Myocyte (in vitro differentiated cells): ENCODE data around the gene NFIB. TPM values are rescaled to one million over a fixed set of nuclear protein-coding genes. Genes with fewer than 3 reads are reported as not detected.

Source experiments
- DNase-seq: peaks from one replicate; pipeline ENCODE4 v3.0.0-alpha.2; 2012; ENCODE audit warnings: low read depth
- total RNA-seq: library from RNA; depleted of rRNA; stranded (reverse); fragments of >200 nt; gene quantifications from 2 replicates; pipeline ENCODE4 v1.2.3, GENCODE V29; 2014

NFIB gene
- total RNA-seq, 1 donor from 2014 or later = 9.1 TPM

- DNase-seq = no peak
Measured at GRCh38 chr9:14307989-14308852, 5.7 kb downstream of the NFIB start.

DNA sequence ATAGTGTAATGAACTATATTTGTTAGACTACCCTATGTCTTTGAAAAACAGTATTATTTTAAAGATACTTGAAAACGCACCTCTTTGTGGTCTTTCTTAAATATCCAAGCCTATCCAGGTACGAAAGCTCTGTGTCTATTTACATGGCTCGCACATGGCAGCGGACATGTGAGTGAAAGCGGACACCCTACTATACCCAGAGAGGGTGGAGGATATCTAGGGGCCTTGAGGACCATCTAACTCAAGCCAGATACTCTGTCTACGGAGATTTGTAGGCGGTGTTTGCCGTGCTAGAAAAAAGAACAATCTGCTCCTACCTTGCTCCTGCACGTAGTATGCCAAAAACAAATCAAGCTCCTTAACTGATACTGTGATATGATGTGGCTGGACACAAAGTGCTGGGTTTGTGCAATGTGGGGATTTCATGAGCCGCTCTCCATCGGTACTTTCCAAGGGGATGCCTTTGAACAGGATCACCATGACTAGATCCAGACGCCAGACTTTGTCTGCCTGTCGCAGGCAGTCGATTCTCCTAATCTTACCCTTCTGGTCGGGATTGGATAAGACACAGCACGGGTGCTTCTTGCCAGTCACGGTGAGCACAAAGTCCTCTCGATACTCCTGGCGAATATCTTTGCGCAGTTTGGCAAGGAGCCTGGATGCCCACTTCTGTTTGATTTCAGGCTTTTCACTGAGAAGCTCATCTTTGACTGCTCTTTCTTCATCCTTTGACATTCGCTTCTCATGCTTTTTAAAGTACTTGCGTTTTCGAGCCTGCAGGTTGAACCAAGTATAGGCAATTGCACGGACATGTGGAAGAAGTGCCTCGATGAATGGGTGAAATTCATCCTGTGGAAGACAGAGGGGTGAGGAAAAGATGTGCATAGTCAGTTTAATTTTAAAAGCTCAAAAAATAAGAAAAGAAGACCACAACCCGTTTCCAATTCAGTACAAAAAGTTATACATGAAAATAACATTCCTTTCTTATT is 7.0 kb downstream of the NFIB start:
- DNase-seq = no peak

DNA sequence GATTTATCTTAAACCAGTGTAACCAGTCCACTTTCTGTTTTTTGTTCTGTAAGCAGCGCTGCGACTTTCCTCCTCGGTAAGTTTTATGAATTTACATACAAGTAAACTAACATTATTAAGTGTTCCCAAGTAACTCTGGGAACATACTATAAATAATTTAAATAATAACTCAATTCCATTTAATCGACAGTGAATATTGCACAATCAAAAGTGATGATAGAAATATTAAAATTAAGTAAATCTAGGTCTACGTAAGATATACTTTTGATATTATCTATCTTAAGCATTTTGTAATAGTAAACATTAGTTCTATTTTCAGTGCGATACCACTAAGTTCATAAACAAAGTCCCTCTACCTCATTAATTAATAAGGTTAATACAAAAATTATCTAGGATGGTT is 7.8 kb downstream of the NFIB start:
- no peak for DNase-seq

DNA sequence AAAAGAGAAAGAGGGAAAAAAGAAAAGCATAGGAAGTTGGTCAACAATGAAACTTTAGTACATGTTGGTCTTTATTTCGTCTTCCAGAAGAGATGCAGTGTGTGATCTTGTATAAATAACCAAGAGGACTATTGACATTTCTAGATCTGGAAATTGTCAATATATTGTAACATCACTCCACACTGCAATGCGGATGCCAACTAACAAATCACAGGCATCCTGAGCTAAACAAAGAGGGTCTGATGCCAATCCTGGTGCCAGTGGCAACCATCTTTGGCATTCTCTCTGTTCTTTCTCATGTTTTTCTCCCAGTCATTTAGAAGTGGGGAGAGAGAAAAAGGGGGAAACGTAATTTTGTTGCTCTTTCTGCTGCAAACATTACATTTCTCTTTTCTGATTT is 9.7 kb downstream of the NFIB start:
- no peak for DNase-seq

DNA sequence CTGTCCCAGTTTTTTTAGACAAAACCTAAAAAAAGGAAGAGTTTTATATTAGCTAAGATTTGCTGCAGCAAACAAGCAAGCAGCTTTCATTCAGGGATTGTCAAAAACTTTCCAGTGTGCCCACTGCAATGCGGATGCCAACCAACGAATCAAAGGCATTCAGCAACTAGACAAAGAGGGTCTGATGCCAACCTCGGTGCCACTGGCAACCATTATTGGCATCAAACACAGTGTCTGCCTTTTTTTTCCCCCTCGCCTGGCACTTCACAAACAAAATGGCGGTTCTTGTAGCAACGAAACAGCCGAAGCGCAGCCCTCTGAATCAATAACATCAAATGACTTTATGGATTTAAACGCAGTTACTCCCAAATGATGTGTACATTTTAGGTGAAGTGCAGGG is 10.4 kb downstream of the NFIB start:
- DNase-seq = no peak

GRCh38 chr9:14303100-14303499 is 10.8 kb downstream of the NFIB start:
- DNase-seq = no peak

- DNase-seq = no peak
Measured at GRCh38 chr9:14302405-14302804, 11.5 kb downstream of the NFIB start.

GRCh38 chr9:14301583-14302021 is 12.3 kb downstream of the NFIB start:
- DNase-seq = peak; percentile 9

GRCh38 chr9:14301006-14301405 is 12.9 kb downstream of the NFIB start:
- no peak for DNase-seq

DNA sequence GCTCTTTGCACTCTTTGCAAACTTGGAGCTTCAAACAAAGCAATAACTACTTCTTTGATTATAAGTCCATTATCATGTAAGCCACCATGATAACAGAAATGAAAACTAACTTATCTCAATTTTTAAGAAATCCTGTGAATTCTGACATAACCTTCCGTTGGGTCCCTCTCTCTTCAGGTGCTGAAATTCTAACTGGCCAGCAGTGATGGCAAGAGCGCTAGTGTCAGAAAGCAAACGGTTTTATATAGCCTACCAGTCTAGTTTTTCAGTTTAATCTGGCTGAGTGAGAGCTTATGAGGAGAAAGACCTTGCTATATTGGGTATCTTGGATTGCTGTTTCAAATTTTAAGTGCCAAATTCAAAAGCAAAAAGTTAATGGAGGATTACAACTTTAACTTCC is 13.4 kb downstream of the NFIB start:
- no peak for DNase-seq

DNA sequence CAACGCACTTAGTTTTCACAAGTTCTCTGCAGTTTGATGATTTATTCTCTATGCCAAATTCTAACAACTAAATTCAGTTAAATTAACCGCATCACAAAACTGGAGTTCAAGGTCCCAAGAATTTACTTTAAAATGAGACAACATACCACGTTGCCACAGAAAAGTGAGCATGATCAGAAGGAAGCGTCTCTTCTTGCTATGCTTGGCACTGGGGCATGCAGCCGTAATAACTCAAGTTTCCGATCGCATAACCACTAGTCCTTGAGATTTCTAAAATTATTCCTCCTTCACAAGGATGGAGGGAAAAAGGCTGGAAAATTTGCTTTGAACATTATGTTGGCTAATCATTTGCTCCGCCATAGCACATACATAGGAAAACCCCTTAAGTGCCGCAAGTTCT is 13.9 kb downstream of the NFIB start:
- DNase-seq = no peak

- DNase-seq = no peak
Measured at GRCh38 chr9:14298601-14299022, 15.3 kb downstream of the NFIB start.

- DNase-seq = no peak
Measured at GRCh38 chr9:14296495-14297113, 17.3 kb downstream of the NFIB start.

DNA sequence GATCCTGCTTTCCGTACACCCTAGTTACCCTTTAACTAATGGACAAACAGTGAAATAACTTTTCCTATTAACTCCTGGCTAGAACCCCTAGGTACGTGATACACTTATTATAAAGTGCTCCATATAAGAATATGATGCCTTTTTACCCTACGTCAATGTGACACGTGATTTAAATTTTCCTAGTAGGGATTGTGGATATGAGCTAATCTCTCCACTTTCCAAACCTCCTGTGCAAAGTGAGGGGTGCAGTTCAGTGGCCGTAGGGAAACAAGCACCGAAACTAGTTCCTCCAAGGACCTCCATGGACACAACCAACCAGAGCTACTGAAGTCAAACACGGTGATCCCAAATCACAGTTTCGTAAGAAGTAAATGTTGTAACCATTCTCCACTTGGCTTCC is 19.3 kb downstream of the NFIB start:
- DNase-seq = no peak

DNA sequence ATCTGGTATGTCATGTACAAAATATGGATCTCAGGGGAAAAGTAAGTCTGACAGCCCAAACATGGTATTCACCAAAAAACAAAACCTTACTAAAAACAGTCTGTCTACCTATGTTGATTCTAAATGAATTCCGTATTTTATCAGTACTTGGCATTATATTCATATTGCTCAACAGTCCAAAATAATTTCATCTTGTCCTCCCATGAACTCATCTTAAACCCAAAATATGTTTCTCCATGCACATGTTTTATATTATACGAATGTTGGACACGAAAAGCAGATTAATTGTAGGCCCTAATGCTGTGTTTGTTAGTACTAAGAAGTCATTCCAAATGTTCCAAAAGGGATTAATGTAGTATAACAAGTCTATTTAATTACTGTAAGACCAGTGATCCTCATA is 20.1 kb downstream of the NFIB start:
- no peak for DNase-seq

DNA sequence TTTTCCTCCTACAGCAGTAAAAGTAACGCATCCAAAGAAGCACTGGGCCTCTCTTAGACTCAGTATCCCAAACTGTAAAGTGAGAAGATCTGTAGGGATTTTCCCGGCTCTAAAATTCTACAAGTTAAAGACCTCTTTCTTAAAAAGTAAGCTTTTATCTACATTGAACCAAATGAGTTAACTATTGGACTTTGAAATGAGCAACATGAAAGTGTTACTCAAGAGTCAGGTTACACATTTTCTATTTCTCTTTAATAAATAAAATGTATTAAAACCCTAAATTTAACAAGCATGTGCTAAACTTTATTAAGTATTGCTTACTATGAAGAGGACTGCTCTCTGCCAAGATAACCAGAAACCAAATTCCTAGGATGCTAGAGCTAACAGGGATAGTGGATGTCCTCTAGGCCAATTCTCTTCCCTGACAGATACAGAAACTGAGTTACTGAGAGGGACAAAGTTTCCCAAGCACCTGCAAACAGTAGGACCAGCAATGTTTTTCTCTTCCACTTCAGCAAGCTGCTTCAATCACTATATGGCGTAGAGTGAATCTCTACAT is 21.7 kb downstream of the NFIB start:
- DNase-seq = no peak

DNA sequence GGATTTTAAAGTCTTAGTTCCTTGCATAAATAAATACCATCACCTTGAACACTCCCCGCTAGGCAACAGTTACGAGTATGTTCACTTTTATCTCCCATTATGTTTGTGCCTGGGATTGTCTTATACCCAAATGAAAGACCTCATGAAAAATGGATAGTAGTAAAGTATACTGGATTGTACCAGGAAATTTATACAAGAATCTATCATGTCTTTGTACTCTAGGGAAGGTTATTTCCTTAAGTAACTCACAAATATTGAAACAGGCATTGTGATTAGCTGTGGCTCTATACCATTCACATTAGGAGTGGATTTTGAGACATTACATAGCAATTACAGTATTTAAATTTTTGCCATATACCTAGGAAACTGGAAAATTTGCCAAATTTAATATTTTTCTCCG is 24.0 kb downstream of the NFIB start:
- no peak for DNase-seq

DNA sequence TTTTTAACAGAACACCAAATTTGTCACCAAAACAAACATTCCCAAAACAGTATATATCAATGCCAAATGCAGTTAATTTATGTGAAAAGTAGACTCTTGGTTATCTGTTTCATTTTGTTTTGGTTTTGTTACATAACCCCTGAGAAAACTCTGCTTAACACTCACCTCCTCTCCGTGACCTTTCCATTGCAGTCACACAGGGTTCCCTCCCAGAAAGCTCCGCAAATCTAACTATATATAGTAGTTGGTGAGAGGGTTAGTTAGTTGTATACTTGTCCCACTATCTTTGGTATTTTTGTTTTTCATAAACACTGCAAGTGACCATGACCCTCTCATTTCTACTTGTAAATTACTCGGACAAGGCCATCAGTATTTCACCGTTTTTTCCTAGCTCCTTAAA is 25.5 kb downstream of the NFIB start:
- no peak for DNase-seq

DNA sequence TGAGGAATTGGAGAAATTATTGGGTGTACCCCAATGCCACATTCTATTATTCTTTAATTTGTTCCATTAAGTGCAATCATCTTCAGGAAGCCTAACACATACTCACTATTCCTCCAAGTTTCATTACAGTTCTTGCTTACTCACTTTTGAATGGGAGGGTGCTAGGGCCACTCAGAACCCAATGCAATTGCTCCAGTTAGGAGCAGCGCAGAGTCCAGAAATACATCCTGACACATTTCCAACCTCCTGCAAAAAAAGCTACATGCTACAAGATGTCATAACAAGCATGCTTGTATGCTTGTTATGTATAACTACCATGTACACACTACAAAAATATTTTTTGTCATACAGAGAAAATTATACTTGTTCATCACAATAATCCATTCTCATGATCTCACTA is 27.8 kb downstream of the NFIB start:
- DNase-seq = no peak

GRCh38 chr9:14283276-14283675 is 30.7 kb downstream of the NFIB start:
- DNase-seq = no peak

- no peak for DNase-seq
Measured at GRCh38 chr9:14281876-14282275, 32.1 kb downstream of the NFIB start.
